Retina (tissue), 1 donor: ENCODE measurements around the gene ATF7IP2.
"Not testable (repeated sequence)": the region's sequence is repeated elsewhere in the genome, so short reads cannot be mapped to it uniquely, and the experiment has no call there.

Source experiments
- DNase-seq: peaks from one replicate; pipeline ENCODE4 v3.0.0-alpha.2; 2016

The ATF7IP2 gene

GRCh38 chr16:10385725-10386516 lies at the start of gene ATF7IP2:
ATF7IP2 (plus strand) TSS chr16:10386061; CDS start chr16:10430621, 44,560 bp downstream.
- peak; percentile 95 for DNase-seq

- peak; percentile 26 for DNase-seq
Measured at GRCh38 chr16:10338426-10338825, 47.4 kb upstream of the ATF7IP2 start.

- DNase-seq = no peak
Measured at GRCh38 chr16:10339777-10340732, 45.8 kb upstream of the ATF7IP2 start.

- DNase-seq = no peak
Measured at GRCh38 chr16:10343124-10343760, 42.6 kb upstream of the ATF7IP2 start.

- DNase-seq = not testable (repeated sequence)
Measured at GRCh38 chr16:10344699-10345098, 41.2 kb upstream of the ATF7IP2 start.

- DNase-seq = no peak
Measured at GRCh38 chr16:10345629-10346028, 40.2 kb upstream of the ATF7IP2 start.

- DNase-seq = no peak
Measured at GRCh38 chr16:10349851-10350250, 36.0 kb upstream of the ATF7IP2 start.

GRCh38 chr16:10352262-10352661 lies 33.6 kb upstream of the ATF7IP2 start:
- DNase-seq = no peak

- DNase-seq = no peak
Measured at GRCh38 chr16:10355589-10355988, 30.3 kb upstream of the ATF7IP2 start.

- no peak for DNase-seq
Measured at GRCh38 chr16:10356870-10357842, 28.7 kb upstream of the ATF7IP2 start.

- not testable (repeated sequence) for DNase-seq
Measured at GRCh38 chr16:10361747-10362076, 24.1 kb upstream of the ATF7IP2 start.

- DNase-seq = no peak
Measured at GRCh38 chr16:10362077-10362863, 23.6 kb upstream of the ATF7IP2 start.

- not testable (repeated sequence) for DNase-seq
Measured at GRCh38 chr16:10362864-10363197, 23.0 kb upstream of the ATF7IP2 start.

GRCh38 chr16:10366619-10367018 lies 19.2 kb upstream of the ATF7IP2 start:
- DNase-seq = not testable (repeated sequence)

- DNase-seq = no peak
Measured at GRCh38 chr16:10367616-10368188, 18.2 kb upstream of the ATF7IP2 start.

GRCh38 chr16:10368969-10369551 lies 16.8 kb upstream of the ATF7IP2 start:
- peak; percentile 27 for DNase-seq

- DNase-seq = no peak
Measured at GRCh38 chr16:10370096-10370726, 15.7 kb upstream of the ATF7IP2 start.

GRCh38 chr16:10371592-10371991 lies 14.3 kb upstream of the ATF7IP2 start:
- no peak for DNase-seq

GRCh38 chr16:10373556-10373955 lies 12.3 kb upstream of the ATF7IP2 start:
- no peak for DNase-seq

GRCh38 chr16:10376229-10376628 lies 9.6 kb upstream of the ATF7IP2 start:
- DNase-seq = no peak
